A549 (cell line): ENCODE data around the gene HNF4A. TPM values are rescaled to one million over a fixed set of nuclear protein-coding genes. Genes with fewer than 3 reads are reported as not detected.
"Not testable (repeated sequence)": the region's sequence is repeated elsewhere in the genome, so short reads cannot be mapped to it uniquely, and the experiment has no call there.

Experiments used
- ATAC-seq, 2 experiments: fragments of 200-7000 bp in 1 of 2; fragments of >200 bp in 1 of 2; cut with Nextera tagmentation in 1 of 2; cut with Tn5 transposase in 1 of 2; 3 replicates each; pipeline versions ENCODE4 v1.8.0 to v1.9.1; 2018 to 2020; ENCODE audit warnings: mild to moderate bottlenecking in 1 of 2, moderate library complexity in 1 of 2
- CTCF ChIA-PET: fragments of 300-600 bp; sonication (Branson Sonifier 250); formaldehyde crosslinking; extraction: SDS; loops from one replicate; lab custom pipeline; 2021; ENCODE audit warnings: antibody characterized with exemption, inconsistent platforms; lab: Yijun Ruan, JAX
- POLR2A ChIA-PET: fragments of 350-600 bp; formaldehyde crosslinking; extraction: SDS; loops from one replicate; lab custom pipeline; 2021; ENCODE audit warnings: antibody characterized with exemption, inconsistent platforms; lab: Yijun Ruan, JAX
- DNase-seq, 2 experiments: peaks; one replicate each; pipeline versions ENCODE4 v3.0.0 to v3.0.0-alpha.2; 2011 to 2016; ENCODE audit warnings: low read depth in 1 of 2, low spot score in 1 of 2
- FAIRE-seq: peaks from 2 replicates; lab custom pipeline; 2011; peaks lifted over from hg19 to GRCh38; lab: Jason Lieb, UNC
- H3K27ac ChIP-seq, 2 experiments: fragments of >200 bp; sonication (Bioruptor Twin); formaldehyde crosslinking; 3 replicates each; pipeline ENCODE4 v1.5.1; 2016 to 2017
- H3K4me1 ChIP-seq: fragments of >200 bp; sonication (Bioruptor Twin); formaldehyde crosslinking; 3 replicates; pipeline ENCODE4 v1.6.1; 2016
- H3K4me2 ChIP-seq: fragments of >200 bp; sonication (Bioruptor Twin); formaldehyde crosslinking; 3 replicates; pipeline ENCODE4 v1.6.1; 2016
- H3K4me3 ChIP-seq: fragments of >200 bp; sonication (Bioruptor Twin); formaldehyde crosslinking; 3 replicates; pipeline ENCODE4 v1.5.1; 2016
- H3K9me3 ChIP-seq: fragments of >200 bp; sonication (Bioruptor Twin); formaldehyde crosslinking; 3 replicates; pipeline ENCODE4 v1.6.1; 2016
- ATOH8 ChIP-seq: fragments of 250-450 bp; sonication (Bioruptor Pico); IDR thresholded peaks from 2 replicates; pipeline ENCODE4 v1.5.0; 2020; ENCODE audit warnings: low read depth, mild to moderate bottlenecking, moderate library complexity
- CBX8 ChIP-seq: fragments of 200-600 bp; sonication (generic); IDR thresholded peaks from 2 replicates; pipeline ENCODE4 v1.6.1; 2016
- CEBPB ChIP-seq, 2 experiments: fragments of >200 bp in 1 of 2; sonication (Bioruptor Twin) in 1 of 2; formaldehyde crosslinking in 1 of 2; IDR thresholded peaks; 2 replicates each; pipeline ENCODE4 v1.6.1; 2012 to 2016
- EHMT2 ChIP-seq: fragments of 200-600 bp; sonication (generic); IDR thresholded peaks from 2 replicates; pipeline ENCODE4 v1.6.1; 2016; ENCODE audit warnings: antibody characterized with exemption, low read depth, mild to moderate bottlenecking, moderate library complexity
- FOSB ChIP-seq: fragments of 250-450 bp; sonication (Bioruptor Pico); IDR thresholded peaks from 2 replicates; pipeline ENCODE4 v1.5.0; 2020; ENCODE audit warnings: mild to moderate bottlenecking, moderate library complexity
- GATA3 ChIP-seq: IDR thresholded peaks from 2 replicates; pipeline ENCODE4 v1.6.1; 2012; ENCODE audit warnings: borderline replicate concordance
- HOXB5 ChIP-seq: fragments of 250-450 bp; sonication (Bioruptor Pico); IDR thresholded peaks from 2 replicates; pipeline ENCODE4 v1.5.0; 2020; ENCODE audit warnings: mild to moderate bottlenecking, moderate library complexity
- MAFK ChIP-seq: fragments of 450-650 bp; IDR thresholded peaks from 2 replicates; pipeline ENCODE4 v1.6.1; 2014; ENCODE audit not compliant: partially characterized antibody
- NFE2L2 ChIP-seq: fragments of 150-350 bp; conservative IDR thresholded peaks from 2 replicates; pipeline ENCODE4 v1.6.1; 2014; ENCODE audit warnings: low read length
- PBX3 ChIP-seq: IDR thresholded peaks from 2 replicates; pipeline ENCODE4 v1.6.1; 2012
- PHF8 ChIP-seq: fragments of 200-600 bp; sonication (generic); IDR thresholded peaks from 2 replicates; pipeline ENCODE4 v1.6.1; 2016; ENCODE audit warnings: low read depth, mild to moderate bottlenecking, antibody characterized with exemption, moderate library complexity, borderline replicate concordance
- POLR2AphosphoS2 ChIP-seq: conservative IDR thresholded peaks from 2 replicates; pipeline ENCODE4 v1.6.1; 2012; ENCODE audit warnings: low read length, improper control_type of control experiment, inconsistent platforms
- RAD21 ChIP-seq, 2 experiments: fragments of >200 bp in 1 of 2; sonication (Bioruptor Twin) in 1 of 2; formaldehyde crosslinking in 1 of 2; IDR thresholded peaks in 1 of 2; conservative IDR thresholded peaks in 1 of 2; 2 replicates in 1 of 2; 3 replicates in 1 of 2; pipeline ENCODE4 v1.6.1; 2012 to 2018; ENCODE audit warnings: inconsistent platforms in 1 of 2
- RARB ChIP-seq: fragments of 250-450 bp; sonication (Bioruptor Pico); IDR thresholded peaks from 2 replicates; pipeline ENCODE4 v1.8.0; 2021; ENCODE audit warnings: mild to moderate bottlenecking, moderate library complexity
- RCOR1 ChIP-seq: fragments of 150-350 bp; IDR thresholded peaks from 2 replicates; pipeline ENCODE4 v1.6.1; 2014; ENCODE audit warnings: antibody characterized with exemption, low read length, low read depth
- SREBF2 ChIP-seq: fragments of 450-650 bp; IDR thresholded peaks from 2 replicates; pipeline ENCODE4 v1.6.1; 2014; ENCODE audit warnings: mild to moderate bottlenecking, moderate library complexity
- TP53 ChIP-seq: fragments of 250-450 bp; sonication (Bioruptor Pico); IDR thresholded peaks from 2 replicates; pipeline ENCODE4 v1.5.0; 2021; ENCODE audit warnings: mild to moderate bottlenecking, moderate library complexity
- ZNF302 ChIP-seq: fragments of 250-450 bp; sonication (Bioruptor Pico); IDR thresholded peaks from 2 replicates; pipeline ENCODE4 v1.9.0; 2021; ENCODE audit warnings: inconsistent platforms, mild to moderate bottlenecking, moderate library complexity
- ZSCAN20 ChIP-seq: fragments of 250-450 bp; sonication (Bioruptor Pico); IDR thresholded peaks from 2 replicates; pipeline ENCODE4 v1.8.0; 2022; ENCODE audit warnings: mild to moderate bottlenecking, moderate library complexity
- WGBS: methylation state at CpG from one replicate; pipeline ENCODE4 v1.1.6; 2017; ENCODE audit errors: missing lambda C conversion rate; 5-methylcytosine and 5-hydroxymethylcytosine counted together
- polyA plus RNA-seq, 4 experiments: library from polyadenylated mRNA; depleted of rRNA in 3 of 4; stranded (reverse); fragments of >200 nt; fragmentation: RNase III in 1 of 4; extraction: RNeasy Plus Mini Kit Qiagen cat#74134 plus additional on column Dnase treatment in 1 of 4; gene quantifications; 2 replicates in 3 of 4; 3 replicates in 1 of 4; pipeline ENCODE4 v1.2.3, GENCODE V29; 2011 to 2017

The HNF4A gene
- polyA plus RNA-seq, 2 of the 4 experiments (the other 2 are of a cell fraction) = 20.0 to 26.2 TPM

GRCh38 chr20:44345147-44345546, 10.4 kb upstream of the HNF4A start:
- no peak for FAIRE-seq
- POLR2A ChIA-PET = no interaction called here
- H3K9me3 ChIP-seq = no peaks in the 10 kb centered on the region
- H3K4me3 ChIP-seq = no peak overlapping the region
- H3K27ac ChIP-seq = no peak overlapping the region
- CTCF ChIA-PET = interaction anchor here (0.6 to 2.8 kb wide), 6 partner anchors 13 to 132 kb away, joined by 3 to 14 read pairs (median 3); no protein-coding TSS in a partner anchor
- ATAC-seq = no peak
- WGBS = 83% methylated on average over 5 of the region's 8 CpGs
- TF ChIP-seq RARB (CRISPR knock-in tag) = no peak
- no peak for TF ChIP-seq EHMT2
- no peak for TF ChIP-seq RCOR1
- TF ChIP-seq RAD21 (conservative IDR thresholded peaks at IDR 0.05 in 1 of 2, IDR thresholded peaks at IDR 0.05 in 1 of 2) = no peak
- TF ChIP-seq ZSCAN20 (CRISPR knock-in tag) = no peak
- no peak for TF ChIP-seq ZNF302 (CRISPR knock-in tag)
- TF ChIP-seq POLR2AphosphoS2 = no peak
- TF ChIP-seq PBX3 = no peak
- no peak for TF ChIP-seq CBX8
- no peak overlapping the region for H3K4me2 ChIP-seq
- DNase-seq = no peak
- no peaks in the 10 kb centered on the region for H3K4me1 ChIP-seq

GRCh38 chr20:44345941-44346340, 9.6 kb upstream of the HNF4A start:
- ATAC-seq, H3K27ac ChIP-seq, DNase-seq, FAIRE-seq, POLR2A ChIA-PET, H3K4me2 ChIP-seq, H3K4me3 ChIP-seq, H3K9me3 ChIP-seq, H3K4me1 ChIP-seq: not testable (repeated sequence)
- CTCF ChIA-PET = interaction anchor here (0.7 to 2.8 kb wide), 6 partner anchors 14 to 133 kb away, joined by 3 to 14 read pairs (median 4); partner anchors contain the start of gene FITM2
- 86% methylated on average over 10 of the region's 10 CpGs for WGBS

GRCh38 chr20:44348168-44348659, 7.3 kb upstream of the HNF4A start:
- POLR2A ChIA-PET = no interaction called here
- no peak for FAIRE-seq
- CTCF ChIA-PET = interaction anchor here (2.0 to 2.8 kb wide), 2 partner anchors 37 to 130 kb away, joined by 6 to 14 read pairs; partner anchors contain the start of gene FITM2
- Histone ChIP-seq H3K4me3 (no peak overlapping the region), H3K4me2 (no peak overlapping the region), H3K27ac (no peak overlapping the region), H3K9me3 (no peaks in the 10 kb centered on the region), H3K4me1 (no peaks in the 10 kb centered on the region)
- TF ChIP-seq PBX3 (no peak), CEBPB (IDR thresholded peaks at IDR 0.05) (no peak), ZNF302 (CRISPR knock-in tag) (no peak), FOSB (CRISPR knock-in tag) (no peak), RCOR1 (no peak), NFE2L2 (no peak), PHF8 (no peak), GATA3 (no peak), TP53 (CRISPR knock-in tag) (no peak), HOXB5 (CRISPR knock-in tag) (no peak), SREBF2 (no peak), ATOH8 (CRISPR knock-in tag) (no peak), MAFK (no peak)
- no peak for DNase-seq
- WGBS = 89% methylated on average over 4 of the region's 4 CpGs
- ATAC-seq = no peak
